CD4-positive, alpha-beta T cell treated with Interleukin-17A for 1 hour (primary cell): ENCODE results near the gene PMFBP1.
"Not testable (repeated sequence)": the region's sequence is repeated elsewhere in the genome, so short reads cannot be mapped to it uniquely, and the experiment has no call there.

ENCODE experiments used
- DNase-seq: peaks from one replicate; pipeline ENCODE4 v3.0.0-alpha.2; 2020

Gene PMFBP1

GRCh38 chr16:72104905-72105304 lies 67.0 kb downstream of the PMFBP1 start:
- no peak for DNase-seq

DNA sequence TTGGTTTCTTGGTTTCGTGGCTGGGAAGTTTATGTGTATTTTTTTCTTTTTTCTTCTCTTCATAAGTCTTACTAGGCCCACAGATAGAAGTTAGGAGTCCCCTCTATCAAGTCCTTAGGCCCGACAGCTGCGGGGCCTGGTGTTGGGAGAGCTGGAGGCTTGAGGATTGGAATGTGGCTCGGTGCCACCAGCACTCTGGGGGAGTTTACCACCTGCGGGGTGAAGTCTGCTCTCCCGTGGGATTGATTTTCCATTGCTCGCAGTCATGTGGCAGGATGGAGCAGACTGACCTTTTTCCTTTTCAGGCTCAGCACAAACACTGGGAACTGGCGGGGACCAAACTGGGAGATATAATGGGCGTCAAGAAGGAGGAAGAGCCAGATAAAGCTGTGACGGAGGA lies 70.8 kb downstream of the PMFBP1 start:
- DNase-seq, result no peak

GRCh38 chr16:72099377-72099818 lies 72.6 kb downstream of the PMFBP1 start:
- peak; percentile 57 for DNase-seq

GRCh38 chr16:72098936-72099335 lies 73.0 kb downstream of the PMFBP1 start:
- no peak for DNase-seq

GRCh38 chr16:72094266-72094610 lies 77.7 kb downstream of the PMFBP1 start:
- peak; percentile 26 for DNase-seq

DNA sequence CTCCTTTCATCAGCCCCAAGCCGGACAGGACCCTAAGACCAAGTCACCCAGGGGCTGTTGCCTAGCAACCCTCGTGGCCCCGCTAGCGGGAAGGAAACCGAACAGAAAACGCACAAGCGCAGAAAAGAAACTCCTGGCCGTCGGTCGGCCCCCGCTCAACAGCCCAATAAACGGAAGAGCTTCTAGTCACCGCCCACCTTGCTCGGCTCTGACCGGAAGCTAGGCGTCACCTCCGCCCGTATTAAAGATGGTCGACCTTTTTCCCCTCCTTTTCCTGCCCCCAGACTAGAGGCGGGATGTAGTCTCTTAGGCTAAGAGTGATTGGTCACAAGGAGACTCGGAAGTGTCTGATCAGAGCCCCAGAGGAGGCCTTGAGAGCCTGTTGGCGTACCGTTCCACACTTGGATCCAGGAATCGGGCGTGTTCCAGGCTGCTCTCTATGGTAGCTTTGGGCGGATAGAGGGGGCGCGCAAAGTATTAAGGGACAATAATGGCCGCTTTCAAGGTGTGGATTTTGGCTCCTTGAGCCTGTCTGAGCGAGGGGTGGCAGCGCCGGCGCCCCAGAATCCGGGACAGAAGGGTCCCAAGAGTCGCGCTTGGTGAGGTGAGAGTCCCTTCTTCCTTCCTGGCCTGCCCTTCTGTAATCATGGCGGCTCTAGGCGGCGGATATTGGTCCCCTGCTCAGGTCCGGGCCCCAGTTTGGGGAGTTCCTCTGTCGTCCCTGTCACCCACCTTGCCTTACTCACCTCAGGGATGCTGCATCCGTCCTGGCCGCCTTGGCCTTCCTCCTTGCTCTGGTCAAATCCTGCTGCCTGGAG lies 78.3 kb downstream of the PMFBP1 start, which contains the start of the genes DHX38 and TXNL4B:
DHX38 (plus strand) TSS at position 400 of the 818 bp plus-strand sequence. CDS start 2,311 bp downstream, outside the sequence.
TXNL4B (minus strand) TSS at position 173 of the 818 bp plus-strand sequence. CDS start 2,871 bp downstream, outside the sequence.
- DNase-seq, result peak; percentile 98

- DNase-seq, result no peak
These were observed 79.0 kb downstream of the PMFBP1 start for GRCh38 chr16:72092832-72093447.

DNA sequence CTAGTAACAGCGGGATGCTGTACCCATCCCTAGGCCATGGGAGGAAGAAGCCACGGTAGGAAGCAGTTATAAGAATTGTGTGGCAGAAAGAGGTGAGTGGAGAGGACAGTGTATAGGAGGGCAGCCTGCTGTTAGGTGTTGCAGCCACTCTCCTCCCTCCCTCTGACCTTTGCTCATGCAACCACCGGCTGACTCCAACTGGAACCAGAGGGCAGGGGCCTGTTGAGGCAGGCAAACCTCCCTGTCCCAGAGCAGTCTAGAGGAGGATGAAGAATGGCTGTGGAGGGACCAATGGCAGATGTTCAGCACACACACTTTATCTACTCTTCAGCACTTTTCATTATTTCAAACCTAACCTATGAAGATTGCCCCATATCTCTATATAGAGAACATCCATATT lies 80.7 kb downstream of the PMFBP1 start:
- no peak for DNase-seq

DNA sequence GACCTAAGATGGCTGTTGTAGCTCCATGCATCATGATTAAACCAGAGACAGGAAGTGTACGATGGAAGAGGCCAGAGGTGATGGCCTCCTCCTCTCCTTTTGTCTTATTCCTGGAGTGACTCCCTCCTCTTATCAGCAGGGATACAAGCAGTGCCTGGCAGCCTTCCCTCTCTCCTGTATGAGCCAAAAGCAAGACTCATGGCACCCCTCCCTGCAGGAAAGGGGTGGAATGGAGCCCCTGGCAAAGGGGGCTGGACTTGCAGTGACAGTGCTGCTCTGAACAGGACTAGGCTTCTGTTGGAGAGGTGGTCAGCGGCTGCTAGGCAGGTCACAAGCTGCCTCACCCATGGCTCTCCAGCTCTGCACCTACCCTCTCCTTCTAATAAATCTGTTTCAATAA lies 87.0 kb downstream of the PMFBP1 start:
- no peak for DNase-seq

DNA sequence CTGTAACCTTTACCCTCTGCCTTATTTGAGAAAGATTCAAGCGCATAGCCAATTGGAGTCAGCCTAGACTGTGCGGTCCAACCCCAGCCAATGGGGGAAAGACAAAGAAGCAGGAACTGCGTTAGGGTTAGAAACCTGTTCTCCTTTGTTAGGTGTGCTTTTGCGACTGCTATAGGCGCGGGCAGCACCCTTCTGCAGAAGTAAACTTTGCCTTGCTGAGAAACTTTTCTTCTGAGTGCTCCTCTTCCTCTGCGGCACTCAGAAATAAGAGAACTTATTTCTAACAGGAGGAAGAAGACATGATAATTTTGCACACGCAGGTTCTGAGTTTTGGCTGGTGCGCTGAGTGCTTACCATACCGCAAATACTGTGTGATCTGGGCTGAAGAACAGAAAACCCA lies 87.5 kb downstream of the PMFBP1 start:
- DNase-seq, result no peak

DNA sequence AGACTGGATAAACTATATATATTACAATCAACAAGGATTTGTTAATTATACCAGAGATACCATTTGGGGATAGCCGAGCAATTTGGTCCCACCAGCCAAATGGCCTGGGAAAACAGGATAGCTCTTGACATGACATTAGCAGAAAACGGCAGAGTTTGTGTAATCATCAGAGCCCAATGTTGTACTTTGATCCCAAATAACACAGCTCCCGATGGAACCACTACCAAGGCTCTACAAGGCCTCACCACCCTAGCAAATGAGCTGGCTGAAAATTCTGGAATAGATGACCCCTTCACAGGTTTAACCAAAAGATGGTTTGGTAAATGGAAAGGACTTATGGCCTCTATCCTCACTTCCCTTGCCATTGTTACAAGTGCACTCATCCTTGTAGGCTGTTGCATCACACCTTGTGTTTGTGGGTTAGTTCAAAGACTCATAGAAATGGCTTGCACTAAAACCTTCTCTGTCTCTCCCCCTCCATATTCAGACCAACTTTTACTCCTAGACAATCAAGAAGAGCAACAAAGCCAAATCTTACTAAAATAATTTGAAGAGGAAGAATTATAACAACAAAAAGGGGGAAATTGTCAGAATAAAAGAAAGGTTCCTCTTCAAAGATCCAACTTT lies 88.1 kb downstream of the PMFBP1 start:
- no peak for DNase-seq

DNA sequence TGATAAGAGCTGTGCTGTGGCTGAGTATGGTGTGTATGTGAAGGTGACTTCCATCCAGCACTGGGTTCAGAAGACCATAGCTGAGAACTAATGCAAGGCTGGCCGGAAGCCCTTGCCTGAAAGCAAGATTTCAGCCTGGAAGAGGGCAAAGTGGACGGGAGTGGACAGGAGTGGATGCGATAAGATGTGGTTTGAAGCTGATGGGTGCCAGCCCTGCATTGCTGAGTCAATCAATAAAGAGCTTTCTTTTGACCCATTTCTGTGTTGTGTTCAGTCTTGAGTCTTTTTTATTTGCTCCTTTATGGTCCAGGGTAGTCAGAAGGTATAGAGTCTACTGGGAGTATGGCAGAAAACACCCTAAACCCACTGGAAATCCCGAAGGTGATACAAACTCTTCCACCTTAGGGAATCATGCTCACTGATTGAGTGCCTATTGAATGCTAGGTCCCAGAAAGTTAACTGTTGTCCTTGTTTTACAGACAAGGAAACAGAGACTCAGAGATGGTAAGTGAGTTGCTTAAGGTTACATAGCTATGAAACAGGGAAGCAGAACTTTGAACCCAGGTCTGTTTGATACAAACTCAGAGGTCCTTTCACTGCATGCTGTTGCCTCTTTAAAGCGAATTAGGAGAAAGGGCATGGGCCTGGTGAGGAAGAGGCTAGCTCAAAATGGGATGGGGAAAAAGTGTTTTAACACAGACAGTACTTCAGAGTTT lies 94.8 kb downstream of the PMFBP1 start:
- DNase-seq, result not testable (repeated sequence)

DNA sequence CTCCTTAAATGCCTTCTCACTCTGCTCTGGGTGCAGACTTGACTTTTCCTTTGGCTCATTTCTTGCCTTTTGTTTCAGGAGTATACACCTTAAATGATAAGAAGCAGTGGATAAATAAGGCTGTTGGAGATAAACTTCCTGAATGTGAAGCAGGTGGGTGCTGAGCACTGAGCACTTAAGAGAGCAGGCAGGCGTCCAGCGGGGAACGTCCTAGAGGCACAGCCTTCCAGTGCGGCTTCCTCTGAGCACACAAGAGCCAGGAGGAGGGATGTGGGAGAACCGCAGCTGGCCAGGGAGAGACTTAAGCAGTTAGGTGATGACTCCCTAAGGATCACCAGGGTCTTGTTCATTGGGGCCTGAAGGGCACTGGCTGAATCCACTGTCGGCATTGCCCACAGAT lies 96.9 kb downstream of the PMFBP1 start:
- not testable (repeated sequence) for DNase-seq

GRCh38 chr16:72073560-72074230 lies 98.3 kb downstream of the PMFBP1 start:
- DNase-seq, result no peak

DNA sequence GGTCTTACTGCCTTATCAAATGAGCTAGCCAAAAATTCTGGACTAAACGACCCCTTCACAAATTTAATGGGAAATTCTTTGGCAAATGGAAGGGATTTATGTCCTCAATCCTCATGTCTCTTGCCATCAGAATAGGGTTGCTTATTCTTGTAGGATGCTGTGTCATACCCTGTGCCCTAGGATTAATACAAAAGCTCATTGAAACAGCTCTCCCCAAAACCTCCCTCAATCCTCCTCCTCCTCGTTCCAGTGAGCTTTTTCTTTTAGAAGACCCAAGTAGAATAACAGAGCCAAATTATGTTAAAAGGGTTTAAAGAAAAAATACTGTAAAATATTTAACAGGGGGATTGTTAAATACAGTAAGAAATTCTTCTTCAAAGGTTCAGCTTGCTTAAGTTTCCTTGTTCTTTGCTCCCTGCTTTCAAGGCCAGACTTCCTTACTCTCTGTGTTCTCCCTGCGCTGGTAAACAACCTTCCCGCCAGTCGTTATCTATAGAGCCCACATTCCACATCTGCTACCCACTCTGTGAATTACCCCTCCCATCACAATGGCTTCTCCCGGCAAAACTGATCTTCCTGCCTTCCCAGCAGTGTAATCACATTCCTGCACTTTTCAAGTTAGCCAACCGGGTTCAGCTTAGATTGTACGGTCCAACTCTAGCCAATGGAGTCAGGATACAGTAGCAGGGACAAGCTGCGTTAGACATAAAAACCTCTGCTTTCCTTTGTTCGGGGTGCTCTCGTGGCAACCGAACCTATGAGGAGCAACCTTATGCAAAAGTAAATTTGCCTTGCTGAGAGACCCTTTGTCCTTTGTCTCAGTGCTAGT lies 99.2 kb downstream of the PMFBP1 start:
- no peak for DNase-seq
